ENCODE measurements around the gene CTNNA2.

CTNNA2 gene

DNA sequence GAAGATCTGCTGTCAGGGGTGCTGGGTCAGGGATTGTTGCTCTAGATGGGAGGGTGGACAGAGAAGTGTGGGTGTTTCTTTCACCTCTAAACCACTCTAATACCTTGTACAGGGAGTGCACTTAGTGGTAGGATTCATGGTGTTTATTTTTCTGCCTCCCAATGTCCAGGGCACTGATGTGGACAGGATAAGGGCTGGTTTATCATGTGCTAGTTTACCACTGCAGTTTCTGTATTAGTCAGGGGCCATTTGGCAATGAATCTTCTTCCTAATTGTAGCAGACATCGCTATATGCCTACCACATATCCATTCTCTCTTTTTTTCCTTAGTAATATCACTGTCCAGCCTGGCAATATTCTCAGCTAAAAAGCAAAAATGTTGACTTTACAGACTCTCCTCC lies 842.0 kb downstream of the CTNNA2 start:
- no peaks in the 10 kb centered on the region for H3K36me3 ChIP-seq
- H3K4me3 ChIP-seq (ENCODE audit: low read depth, low read length) = no peak overlapping the region
- H3K9me3 ChIP-seq (ENCODE audit: severe bottlenecking) = no peaks in the 10 kb centered on the region
- TF ChIP-seq CTCF (IDR thresholded peaks at IDR 0.05; ENCODE audit: low read depth, low read length) = no peak
- H3K27me3 ChIP-seq (ENCODE audit: insufficient read depth, low read depth, severe bottlenecking) = no peaks in the 10 kb centered on the region
- no peak for DNase-seq
- H3K27ac ChIP-seq = no peak overlapping the region

GRCh38 chr2:80361904-80362303 lies 849.1 kb downstream of the CTNNA2 start:
- no peak overlapping the region for H3K4me3 ChIP-seq (ENCODE audit: low read depth, low read length)
- H3K36me3 ChIP-seq = no peaks in the 10 kb centered on the region
- TF ChIP-seq CTCF (IDR thresholded peaks at IDR 0.05; ENCODE audit: low read depth, low read length) = no peak
- H3K27me3 ChIP-seq (ENCODE audit: insufficient read depth, low read depth, severe bottlenecking) = no peaks in the 10 kb centered on the region
- peak overlapping the region; percentile 79 for H3K27ac ChIP-seq
- DNase-seq = peak; percentile 29
- H3K9me3 ChIP-seq (ENCODE audit: severe bottlenecking) = no peaks in the 10 kb centered on the region

DNA sequence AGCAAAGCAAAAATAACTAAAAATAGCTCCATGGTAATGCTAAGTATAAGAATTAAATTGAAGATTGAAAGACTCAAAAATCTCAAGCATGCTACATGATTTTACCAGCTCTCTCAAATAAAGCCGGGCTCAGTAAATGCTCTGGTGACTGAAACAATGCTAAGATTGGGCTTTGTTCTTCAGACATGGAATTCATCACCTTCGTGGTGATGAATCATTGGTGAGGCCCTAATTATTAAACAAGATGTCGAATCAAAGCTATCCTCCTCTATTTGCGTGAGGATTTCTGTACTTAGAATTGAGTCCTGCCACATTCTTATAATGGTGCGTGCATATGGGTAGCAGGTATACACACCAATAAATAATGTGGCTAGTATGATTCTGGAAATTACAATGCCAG lies 850.5 kb downstream of the CTNNA2 start:
- TF ChIP-seq CTCF (IDR thresholded peaks at IDR 0.05; ENCODE audit: low read depth, low read length) = no peak
- no peaks in the 10 kb centered on the region for H3K27me3 ChIP-seq (ENCODE audit: insufficient read depth, low read depth, severe bottlenecking)
- no peaks in the 10 kb centered on the region for H3K36me3 ChIP-seq
- DNase-seq = no peak
- H3K27ac ChIP-seq = 0 out of 2 replicates have a peak overlapping the region, but pooled peaks have one; percentile 2
- H3K4me3 ChIP-seq (ENCODE audit: low read depth, low read length) = no peak overlapping the region
- H3K9me3 ChIP-seq (ENCODE audit: severe bottlenecking) = no peaks in the 10 kb centered on the region

- DNase-seq = no peak
Observed at GRCh38 chr2:80363791-80364349, 851.0 kb downstream of the CTNNA2 start.

DNA sequence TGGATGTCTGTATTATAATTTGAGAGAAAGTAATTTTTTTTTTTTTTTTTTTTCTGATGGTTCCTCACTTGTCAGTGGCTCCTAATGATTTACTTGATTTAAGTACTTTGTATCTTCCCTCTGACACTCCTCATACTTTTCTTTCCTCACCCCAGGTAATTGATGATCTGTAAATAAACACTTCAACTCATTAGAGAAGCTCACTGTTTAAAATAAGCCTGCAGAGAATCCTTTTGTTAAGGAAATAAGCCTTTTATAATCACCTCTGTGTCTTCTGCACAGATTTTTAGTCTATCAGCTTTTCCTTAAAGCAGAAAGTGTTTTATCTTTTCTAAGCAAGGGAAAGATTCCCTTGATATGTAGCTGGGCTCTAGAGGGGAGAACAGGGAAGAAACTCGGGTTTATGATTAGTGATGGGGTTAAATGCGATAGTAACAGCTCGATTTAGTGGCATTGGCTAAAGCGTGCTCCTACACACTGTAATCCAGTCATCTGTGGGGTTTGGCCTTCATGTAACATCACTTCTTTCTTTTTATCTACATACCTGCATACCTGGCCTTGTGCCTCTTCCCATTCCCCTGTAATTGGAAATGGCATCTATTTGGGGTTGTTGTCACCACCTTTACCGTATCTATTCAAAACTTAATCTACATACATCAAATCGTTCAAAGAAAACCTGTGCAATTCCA lies 851.8 kb downstream of the CTNNA2 start:
- Histone ChIP-seq H3K9me3 (ENCODE audit: severe bottlenecking) (no peaks in the 10 kb centered on the region), H3K4me3 (ENCODE audit: low read depth, low read length) (no peak overlapping the region), H3K36me3 (no peaks in the 10 kb centered on the region), H3K27me3 (ENCODE audit: insufficient read depth, low read depth, severe bottlenecking) (no peaks in the 10 kb centered on the region), H3K27ac (peak overlapping the region; percentile 52)
- TF ChIP-seq CTCF (IDR thresholded peaks at IDR 0.05; ENCODE audit: low read depth, low read length) = no peak
- peak; percentile 14 for DNase-seq

More at GRCh38 chr2:80363791-80364349, 851.0 kb downstream of the CTNNA2 start:
- Histone ChIP-seq H3K27ac (peak overlapping the region; percentile 37), H3K9me3 (ENCODE audit: severe bottlenecking) (no peaks in the 10 kb centered on the region), H3K27me3 (ENCODE audit: insufficient read depth, low read depth, severe bottlenecking) (no peaks in the 10 kb centered on the region), H3K36me3 (no peaks in the 10 kb centered on the region), H3K4me3 (ENCODE audit: low read depth, low read length) (no peak overlapping the region)
- TF ChIP-seq CTCF (IDR thresholded peaks at IDR 0.05; ENCODE audit: low read depth, low read length) = no peak
